Kidney tubule cell (primary cell): Measurements from ENCODE around the gene ARMC9.

Source experiments
- DNase-seq: peaks from one replicate; pipeline ENCODE4 v3.0.0-alpha.2; 2018; ENCODE audit warnings: low spot score

The ARMC9 gene

DNA sequence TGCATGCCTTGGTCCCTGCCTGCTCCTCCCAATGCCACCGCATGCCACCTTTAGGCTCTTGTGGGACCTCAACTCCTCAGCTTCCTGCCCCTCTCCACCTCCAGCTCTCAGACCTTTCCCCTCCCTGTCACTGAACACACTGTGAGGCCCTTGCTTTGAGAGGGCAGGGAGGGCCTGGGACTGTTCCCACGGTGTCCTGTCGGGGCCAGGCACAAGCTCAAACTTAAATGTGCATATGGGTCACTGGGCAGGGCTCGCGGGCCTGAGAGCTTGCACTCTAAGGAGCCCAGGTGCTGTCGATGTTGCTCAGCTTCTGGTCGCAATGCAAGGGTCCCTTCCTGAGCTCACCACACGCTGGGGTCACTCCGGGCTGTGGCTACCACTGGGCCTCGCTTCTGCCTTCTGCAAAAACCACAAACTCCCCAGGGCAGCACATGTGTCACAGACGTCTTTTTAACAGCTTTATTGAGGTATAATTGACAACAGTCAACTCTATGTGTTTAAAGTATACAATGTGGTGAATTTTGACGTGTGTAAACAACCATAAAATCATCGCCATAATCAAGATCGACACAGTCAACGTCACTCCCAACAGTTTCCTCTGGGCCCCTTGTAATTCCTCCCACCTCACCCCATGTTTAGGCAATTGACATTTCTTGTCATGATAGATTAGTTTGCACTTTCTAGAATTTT, 185.1 kb downstream of the ARMC9 start:
- no peak for DNase-seq

DNA sequence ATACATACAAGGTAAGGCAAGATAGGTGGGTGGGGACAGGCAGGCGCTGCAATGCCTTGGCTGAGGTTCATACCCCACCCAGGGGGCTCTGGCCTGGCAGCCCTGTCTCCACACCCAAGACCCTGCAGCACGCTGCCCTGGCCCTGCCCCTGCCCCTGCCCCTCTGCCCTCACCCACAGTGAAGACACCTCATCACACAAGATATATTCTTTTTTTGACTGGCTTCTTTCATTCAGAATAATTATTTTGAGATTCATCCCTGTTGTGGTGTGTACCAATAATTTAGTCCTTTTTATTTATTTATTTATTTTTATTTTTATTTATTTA, 185.6 kb downstream of the ARMC9 start:
- no peak for DNase-seq

DNA sequence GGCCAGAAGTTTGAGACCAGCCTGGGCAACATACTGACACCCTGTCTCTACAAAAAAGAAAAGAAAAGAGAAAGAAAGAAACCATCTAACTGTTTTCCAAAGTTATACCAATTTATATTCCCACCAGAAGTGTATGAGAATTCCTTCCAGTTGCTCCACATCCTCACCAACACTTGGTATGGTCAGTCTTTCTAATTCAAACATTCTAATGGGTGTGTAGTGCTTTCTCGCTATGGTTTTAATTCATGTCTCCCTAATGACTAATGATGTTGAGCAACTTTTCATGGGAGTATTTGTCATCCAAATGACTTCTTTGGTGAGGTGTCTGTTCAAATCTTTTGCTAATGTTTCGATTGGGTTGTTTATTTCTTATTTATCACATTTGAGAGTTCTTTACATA, 186.5 kb downstream of the ARMC9 start:
- no peak for DNase-seq

DNA sequence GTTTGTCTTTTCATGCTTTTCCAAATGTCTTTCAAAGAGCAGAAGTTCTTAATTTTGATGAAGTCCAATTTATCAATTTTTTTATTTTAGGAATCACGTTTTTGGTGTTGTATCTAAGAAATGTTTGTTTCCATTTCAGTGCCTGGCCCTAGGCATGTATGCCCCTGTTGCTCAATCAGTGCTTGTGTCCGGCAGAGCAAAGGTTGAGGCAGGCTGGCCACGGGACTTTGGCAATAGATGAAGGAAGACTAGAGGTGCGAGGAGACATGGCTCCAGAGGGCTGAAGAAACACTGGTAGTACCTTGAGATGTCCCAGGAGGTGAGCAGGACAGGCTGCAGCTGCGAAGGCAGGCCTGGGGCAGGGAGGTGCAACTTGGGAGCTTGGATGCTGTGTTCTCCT, 187.0 kb downstream of the ARMC9 start:
- DNase-seq = no peak

DNA sequence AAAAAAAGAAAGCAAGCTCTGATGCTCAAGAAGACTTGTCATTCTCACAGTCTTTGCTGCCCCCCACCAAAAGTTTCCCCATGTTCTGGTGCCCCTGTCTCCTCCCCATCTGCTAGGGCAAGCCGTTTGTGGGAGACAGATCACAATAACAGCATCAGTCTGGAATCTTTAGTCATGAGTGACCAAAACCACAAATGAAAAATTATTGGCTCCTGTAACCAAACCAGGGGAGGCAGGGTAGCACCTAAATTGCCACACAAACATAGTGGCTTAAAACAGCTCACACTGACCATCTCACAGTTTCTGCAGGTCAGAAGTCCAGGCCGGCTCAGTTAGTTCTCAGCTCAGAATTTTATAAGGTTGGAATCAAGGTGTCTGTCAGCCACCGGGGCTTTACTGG, 188.0 kb downstream of the ARMC9 start:
- peak; percentile 82 for DNase-seq

DNA sequence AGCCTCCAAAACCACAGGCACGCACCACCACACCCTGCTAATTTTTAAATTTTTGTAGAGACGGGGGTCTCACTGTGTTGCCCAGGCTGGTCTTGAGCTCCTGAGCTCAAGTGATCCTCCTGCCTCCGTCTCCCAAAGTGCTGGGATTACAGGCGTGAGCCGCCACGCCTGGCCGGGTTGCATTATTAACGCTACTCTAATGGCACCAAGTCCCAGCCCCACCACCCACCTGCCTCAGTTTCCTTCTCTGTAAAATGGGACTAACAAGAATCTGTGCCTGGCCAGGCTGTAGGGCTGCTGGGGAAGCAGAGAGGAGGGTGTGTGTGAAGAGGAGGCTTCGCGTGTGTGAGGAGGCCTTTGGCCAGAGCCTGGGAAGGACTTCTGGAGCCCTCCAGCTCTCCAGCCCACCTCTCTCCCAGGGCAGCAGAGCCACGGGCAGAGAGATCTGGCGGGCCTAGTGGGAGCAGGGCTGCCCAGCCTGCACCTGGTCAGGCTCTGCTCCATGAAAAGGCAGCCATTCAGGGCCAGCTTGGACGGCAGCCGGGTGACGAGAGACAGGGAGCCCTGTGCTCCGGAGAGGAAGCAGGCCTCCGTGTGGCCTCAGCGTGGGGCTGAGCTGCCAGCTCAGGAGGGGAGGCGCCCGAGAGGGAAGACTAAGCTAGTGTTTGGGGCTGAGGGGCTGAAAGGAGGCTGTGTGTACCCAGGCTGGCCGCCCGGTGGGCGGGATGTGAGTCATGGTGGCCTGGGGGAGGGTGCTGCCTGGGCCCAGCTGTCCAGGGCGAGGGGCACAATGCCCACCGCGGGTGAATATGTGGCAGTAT, 189.7 kb downstream of the ARMC9 start:
- DNase-seq = no peak

DNA sequence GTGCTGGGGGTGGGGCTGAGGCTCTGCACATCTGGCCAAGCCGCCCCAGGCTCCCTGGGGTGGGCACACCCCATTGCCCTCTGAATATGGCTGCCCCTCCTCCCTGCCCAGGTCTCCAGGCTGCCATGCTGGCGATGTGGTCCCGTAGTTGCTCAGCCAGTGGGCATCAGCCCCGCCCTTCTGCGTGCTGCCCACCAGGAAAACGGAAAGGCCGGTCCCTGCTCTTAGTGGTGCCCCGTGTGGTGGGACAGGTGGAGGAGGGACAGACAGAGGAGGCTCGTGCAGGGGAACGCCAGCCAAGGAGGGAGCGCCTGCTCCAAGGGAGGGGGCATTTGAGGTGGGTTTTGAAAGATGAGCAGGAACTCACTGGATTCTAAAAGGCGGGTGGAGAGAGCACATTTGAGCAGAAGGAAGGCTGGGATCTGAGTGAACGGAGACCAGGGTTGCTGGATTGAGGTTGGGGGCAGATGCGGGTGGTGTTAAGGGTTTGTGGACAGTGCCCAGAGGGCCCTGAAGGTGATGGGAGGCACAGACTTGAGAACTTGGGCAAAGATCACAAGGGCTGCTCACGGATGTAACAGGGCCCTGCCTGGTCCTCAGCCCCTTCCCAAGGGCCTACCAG, 190.4 kb downstream of the ARMC9 start:
- no peak for DNase-seq

DNA sequence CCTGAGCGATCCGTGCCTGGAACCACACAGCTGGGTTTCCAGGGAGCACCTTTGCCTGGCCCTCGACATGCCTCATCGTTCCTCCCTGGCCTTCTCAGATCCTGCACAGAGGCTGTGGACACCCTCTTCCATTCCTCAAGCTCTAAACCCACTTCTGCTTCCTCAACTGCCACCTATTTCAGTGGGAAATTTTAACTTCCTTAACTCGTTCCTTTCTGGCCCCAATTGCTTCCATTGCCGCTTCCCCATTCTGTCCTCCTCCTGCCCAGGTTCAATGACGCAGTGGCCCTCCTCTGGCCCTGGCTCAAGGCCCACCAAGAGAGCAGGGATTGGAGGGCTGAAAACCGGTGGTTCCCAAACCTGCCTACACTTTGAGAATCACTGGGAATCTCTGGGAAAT, 192.2 kb downstream of the ARMC9 start:
- DNase-seq = no peak

DNA sequence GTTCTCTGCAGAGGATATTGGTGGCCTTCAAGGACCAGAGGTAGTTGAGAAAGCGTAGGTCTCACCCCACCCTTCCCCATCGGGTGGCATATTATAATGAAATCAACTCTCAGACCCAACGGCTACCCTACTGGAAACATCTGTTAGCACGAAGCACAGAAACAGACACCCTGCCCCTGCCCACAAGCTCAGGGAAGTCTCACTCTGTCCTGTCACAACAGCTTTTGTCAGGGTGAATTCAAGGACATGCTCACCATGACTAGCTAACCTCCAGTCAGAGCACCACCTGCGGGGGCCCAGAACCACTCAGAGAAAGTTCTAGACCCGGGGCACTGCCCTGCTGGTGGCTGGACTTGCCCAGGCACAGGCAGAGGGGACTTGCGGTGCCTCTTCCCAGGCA, 193.6 kb downstream of the ARMC9 start:
- DNase-seq = no peak

DNA sequence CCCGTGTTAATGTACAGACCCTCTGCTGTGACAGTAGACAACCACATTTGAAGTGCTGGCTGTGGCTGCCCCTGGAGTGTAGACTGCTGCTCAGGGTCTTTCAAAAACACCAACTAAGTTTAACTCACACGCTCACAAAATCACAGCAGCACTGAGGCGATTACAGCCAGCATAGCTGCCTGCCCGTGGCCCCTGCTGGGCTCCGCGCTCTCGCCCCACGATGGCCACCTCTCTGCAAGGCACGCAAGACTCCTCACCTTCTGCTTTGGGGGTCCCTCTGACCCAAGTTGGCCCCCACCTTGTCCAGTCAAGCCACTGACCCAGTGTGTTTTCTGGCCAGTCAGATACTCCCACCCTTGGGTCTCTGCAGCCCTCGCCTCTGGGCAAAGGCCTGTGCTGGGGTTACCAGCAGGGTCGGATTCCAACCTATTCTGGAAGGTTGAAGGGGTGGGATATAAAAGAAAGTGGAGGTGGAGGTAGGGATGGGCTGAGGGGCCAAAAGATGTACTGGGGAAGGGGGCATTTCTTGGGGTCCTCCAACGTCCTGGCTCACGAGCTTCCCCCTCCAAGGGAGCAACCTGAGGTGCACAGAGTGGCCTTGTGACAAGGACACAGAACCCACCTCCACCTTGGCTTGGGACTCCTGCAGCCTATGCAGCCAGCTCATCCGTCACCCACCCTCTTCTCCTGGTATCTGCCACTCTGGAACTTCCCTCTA, 194.2 kb downstream of the ARMC9 start:
- DNase-seq = no peak

DNA sequence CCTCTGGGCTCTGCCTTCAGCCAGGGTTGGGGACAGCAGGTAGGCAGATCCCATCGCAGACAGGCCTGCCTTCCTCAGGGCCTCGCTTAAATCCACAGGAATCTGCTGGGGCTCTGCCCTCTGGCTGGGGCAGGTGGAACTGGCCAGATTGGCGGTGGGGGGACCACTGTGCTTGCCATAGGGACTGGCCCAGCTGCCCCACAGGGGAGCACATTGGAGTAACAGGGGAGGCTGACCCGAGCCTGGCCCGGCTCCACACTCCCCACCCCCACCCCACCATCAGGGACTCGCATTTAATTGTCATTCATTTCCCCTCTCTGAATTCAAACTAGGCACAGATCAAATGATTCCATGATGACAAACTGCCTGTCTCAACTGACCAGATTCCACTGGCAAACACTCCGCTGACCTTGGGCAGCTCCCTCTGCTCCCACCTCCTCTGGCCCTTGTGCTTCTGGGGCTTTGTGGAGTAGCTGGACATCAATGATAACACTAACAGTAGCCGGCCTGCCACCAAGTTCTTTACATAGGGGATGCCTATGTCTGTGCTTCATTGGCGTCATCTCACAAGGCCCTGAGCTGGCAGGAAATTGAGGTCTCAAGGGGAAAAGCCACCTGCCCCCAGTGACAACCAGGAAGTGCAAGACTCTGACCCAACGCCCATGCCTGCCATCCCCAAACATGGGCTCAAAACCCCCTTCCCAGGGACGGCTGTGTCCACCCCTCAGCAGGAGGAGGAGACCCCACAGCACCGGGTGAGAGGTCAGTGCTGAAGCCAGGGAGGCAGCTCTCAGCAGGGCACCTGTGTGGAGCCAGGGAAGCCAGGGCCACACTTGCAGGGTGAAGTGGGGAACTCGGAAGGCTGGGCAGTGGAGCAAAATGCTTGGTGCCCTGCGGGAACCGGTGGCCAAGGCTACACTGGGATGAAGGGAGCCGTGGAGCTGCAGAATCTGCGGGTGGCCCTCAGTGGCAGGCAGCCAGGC, 195.0 kb downstream of the ARMC9 start:
- no peak for DNase-seq

DNA sequence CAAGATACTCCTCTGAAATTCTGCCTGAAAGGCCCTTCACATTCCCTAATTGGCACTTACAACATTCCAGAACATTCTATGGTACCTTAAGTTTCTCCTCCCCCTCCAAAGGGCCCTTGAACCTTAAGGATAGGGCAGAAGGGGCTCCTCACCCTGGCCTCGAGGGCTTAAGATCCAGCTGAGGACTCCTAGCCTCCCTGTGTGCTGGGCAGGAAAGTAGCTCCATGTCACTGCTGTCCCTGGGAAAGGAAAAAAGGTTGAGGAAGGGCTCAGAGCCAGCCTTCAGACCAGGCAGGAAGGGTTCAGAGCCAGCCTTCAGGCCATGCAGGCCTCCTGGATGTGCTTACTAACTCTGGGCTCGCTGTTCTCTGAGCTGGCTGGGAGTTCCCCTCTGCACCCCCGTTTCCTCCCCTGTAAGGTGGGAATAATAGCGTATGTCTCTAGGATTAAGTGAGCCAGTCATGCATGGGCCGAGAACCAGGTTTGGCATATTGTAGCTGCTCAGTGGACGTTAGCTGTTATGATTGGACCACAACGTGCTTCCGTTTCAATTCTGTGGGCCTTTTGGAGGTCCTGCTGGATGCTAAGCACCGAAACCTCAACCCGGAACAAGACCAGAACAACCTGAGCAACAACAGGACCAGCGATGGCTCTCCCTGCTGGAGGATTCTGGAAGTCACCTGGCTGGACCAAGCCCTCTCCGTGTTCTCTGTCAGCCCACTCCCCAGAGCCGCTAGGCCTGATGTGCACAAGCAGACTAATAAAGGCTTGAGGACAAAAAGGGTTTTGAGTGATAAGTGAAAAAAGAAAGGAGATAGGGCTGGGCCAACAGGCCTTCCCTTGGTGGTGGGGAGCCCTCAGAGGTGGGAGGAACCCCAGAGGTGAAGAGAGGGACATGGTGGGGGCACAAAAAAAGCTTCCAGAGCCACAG, 196.0 kb downstream of the ARMC9 start:
- peak; percentile 45 for DNase-seq

DNA sequence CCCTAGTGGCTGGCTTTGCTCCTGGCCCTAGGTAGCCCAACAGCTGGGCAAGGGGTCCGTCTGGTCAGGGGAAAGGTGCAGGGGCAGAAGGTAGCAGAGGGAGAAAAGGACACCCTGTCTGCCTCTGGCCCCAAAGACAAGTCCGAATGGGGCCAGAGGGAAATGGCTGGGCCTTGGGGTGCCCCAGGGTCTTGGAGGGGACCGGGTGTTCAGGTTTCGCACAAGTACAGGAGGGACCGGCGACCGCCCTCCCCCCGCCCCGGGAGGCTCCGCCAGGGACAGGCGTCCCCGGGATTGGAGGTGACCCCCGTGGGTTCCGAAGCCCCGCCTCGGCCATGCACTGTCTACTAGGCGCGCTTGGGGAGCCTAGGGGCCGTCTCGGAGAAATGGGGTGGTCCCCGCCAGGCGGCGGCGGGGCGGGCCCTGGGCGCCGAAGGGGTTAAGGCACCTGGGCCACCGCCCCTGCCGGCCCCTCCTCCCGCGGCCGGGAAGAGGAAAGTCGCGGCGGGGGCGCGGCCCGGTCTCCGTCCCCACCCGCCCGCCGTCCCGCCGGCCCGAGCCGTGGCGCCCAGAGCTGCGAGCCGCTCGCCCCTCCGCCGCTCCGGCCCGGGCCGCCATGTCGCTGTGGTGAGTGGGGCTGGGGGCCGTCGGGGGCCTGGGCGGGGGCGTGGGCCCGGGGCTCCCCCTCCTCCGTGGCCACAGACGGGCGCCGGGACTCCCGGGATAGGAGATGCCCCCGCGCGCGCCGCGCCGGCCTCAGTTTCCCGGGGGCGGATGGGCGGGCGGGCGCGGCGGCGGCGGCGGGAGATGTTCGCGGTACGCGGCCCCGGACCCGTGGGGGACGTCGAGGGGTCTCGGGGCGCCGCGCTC, 197.0 kb downstream of the ARMC9 start, which contains the start of gene B3GNT7:
Gene B3GNT7 (plus strand): TSS at position 523 of the 870 bp plus-strand sequence. CDS start 94 bp downstream, at position 617.
- DNase-seq = no peak

DNA sequence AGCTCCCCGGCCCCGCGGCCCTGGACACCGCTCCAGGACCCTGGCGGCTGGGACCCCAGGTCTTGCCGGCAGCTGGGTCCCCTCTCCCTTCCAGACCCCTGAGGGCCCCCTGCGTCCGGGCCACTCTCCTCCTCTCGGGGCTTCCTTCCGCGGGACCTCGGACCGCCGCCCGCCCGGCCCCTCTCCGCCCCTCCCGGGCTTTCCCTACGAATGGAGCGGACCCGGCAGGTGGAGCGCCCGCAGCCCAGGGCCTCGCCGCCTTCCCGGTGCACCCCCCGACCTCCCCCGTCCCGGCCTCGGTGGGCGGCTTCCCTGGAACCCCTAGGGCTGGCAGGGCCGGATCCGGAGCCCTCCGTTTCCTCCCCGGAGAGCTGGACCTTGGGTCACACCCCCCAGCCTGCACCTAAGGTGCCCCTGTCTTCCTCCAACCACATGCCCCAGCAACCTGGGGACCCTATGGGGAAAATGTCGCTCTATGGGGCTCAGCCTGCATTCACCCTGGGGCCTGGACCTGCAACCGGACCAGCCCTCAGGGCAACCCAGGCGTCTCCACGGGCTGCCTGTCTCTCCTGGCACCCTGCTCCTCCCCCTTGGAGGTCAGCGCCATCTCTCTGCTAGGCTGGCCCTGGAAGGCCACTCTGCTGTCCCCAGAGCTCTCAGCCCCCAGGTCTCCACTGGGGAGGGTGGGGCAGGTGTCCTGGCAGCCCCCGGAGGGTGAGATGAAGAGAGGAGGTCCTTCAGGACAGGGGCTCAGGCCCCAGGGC, 197.8 kb downstream of the ARMC9 start:
- no peak for DNase-seq

DNA sequence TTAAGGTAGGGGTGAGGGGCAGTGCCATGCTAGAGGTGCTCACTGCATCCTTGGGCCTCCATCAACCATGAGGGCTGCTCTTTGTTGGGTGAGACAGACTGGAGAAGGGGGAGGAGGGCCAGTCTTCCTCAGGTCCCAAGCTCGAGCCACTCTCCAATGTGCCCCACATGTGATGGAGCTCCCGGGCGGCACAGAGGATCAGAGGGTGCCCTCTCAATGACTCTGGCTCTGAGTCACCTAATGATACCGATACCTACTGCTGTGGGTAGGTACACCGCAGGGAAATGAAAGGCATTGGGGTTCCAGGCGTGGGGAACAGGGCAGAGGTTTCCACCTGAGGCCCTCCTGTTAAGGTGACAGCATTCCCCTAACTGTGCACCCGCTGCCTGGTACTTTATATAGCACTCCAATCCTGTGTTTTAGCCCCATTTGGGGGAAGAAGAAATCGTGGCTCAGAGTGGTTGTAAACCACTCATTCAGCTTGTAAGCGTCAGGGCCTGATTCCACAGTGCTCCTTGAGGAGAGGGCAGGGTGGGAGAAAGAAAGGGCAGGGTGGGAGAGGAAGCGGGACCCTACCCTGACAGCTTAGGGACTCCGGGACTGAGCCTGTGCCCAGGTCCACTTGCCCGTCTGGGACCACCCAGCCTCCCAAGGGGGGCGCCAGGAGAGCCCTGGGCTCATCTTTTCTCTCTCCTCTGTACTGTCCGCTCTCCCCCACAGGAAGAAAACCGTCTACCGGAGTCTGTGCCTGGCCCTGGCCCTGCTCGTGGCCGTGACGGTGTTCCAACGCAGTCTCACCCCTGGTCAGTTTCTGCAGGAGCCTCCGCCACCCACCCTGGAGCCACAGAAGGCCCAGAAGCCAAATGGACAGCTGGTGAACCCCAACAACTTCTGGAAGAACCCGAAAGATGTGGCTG, 198.8 kb downstream of the ARMC9 start:
- DNase-seq = no peak

DNA sequence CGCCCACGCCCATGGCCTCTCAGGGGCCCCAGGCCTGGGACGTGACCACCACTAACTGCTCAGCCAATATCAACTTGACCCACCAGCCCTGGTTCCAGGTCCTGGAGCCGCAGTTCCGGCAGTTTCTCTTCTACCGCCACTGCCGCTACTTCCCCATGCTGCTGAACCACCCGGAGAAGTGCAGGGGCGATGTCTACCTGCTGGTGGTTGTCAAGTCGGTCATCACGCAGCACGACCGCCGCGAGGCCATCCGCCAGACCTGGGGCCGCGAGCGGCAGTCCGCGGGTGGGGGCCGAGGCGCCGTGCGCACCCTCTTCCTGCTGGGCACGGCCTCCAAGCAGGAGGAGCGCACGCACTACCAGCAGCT, 199.5 kb downstream of the ARMC9 start:
- DNase-seq = no peak

DNA sequence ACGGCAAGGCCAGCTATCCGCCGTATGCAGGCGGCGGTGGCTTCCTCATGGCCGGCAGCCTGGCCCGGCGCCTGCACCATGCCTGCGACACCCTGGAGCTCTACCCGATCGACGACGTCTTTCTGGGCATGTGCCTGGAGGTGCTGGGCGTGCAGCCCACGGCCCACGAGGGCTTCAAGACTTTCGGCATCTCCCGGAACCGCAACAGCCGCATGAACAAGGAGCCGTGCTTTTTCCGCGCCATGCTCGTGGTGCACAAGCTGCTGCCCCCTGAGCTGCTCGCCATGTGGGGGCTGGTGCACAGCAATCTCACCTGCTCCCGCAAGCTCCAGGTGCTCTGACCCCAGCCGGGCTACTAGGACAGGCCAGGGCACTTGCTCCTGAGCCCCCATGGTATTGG, 200.2 kb downstream of the ARMC9 start:
- DNase-seq = no peak
